Kidney (tissue), 14 donors: ENCODE measurements around the gene PCYT1A. TPM values are rescaled to one million over a fixed set of nuclear protein-coding genes. Genes with fewer than 3 reads are reported as not detected.
"Not testable (repeated sequence)": the region's sequence is repeated elsewhere in the genome, so short reads cannot be mapped to it uniquely, and the experiment has no call there.

Experiments used
- DNase-seq, 5 donors: peaks; one replicate each; pipeline ENCODE4 v3.0.0-alpha.2; 2013 to 2020
- FAIRE-seq: peaks from 2 replicates; lab custom pipeline; 2012; peaks lifted over from hg19 to GRCh38; lab: Jason Lieb, UNC
- H3K27ac ChIP-seq, 2 donors: one replicate each; pipeline ENCODE4 v1.7.0; 2013; ENCODE audit warnings: low read depth in 2 of 2, low read length in 2 of 2, inconsistent platforms in 1 of 2
- H3K27me3 ChIP-seq: one replicate; pipeline ENCODE4 v1.7.1; 2013; ENCODE audit warnings: low read length, inconsistent platforms; ENCODE audit not compliant: control insufficient read depth, insufficient read depth
- H3K36me3 ChIP-seq, 3 donors: one replicate each; pipeline versions ENCODE4 v1.7.0 to v1.7.1; 2013; ENCODE audit warnings: low read length in 3 of 3, control low read depth in 1 of 3, inconsistent platforms in 1 of 3; ENCODE audit not compliant: insufficient read depth in 3 of 3, control insufficient read depth in 2 of 3
- H3K4me1 ChIP-seq, 3 donors: one replicate each; pipeline versions ENCODE4 v1.7.0 to v1.7.1; 2013; ENCODE audit warnings: low read length in 3 of 3, inconsistent platforms in 1 of 3, low read depth in 1 of 3; ENCODE audit not compliant: control insufficient read depth in 2 of 3, insufficient read depth in 2 of 3
- H3K4me3 ChIP-seq, 3 donors: one replicate each; pipeline versions ENCODE4 v1.7.0 to v1.8.1; 2013; ENCODE audit warnings: low read length in 3 of 3, control low read depth in 1 of 3, inconsistent platforms in 1 of 3
- H3K9ac ChIP-seq, 3 donors: one replicate each; pipeline versions ENCODE4 v1.7.0 to v1.7.1; 2013; ENCODE audit warnings: low read length in 3 of 3, control low read depth in 1 of 3, inconsistent platforms in 1 of 3
- H3K9me3 ChIP-seq, 3 donors: one replicate each; pipeline versions ENCODE4 v1.7.0 to v1.7.1; 2013; ENCODE audit warnings: low read length in 3 of 3, control low read depth in 1 of 3, inconsistent platforms in 1 of 3; ENCODE audit not compliant: control insufficient read depth in 2 of 3, insufficient read depth in 1 of 3
- CTCF ChIP-seq: IDR thresholded peaks from 3 replicates; pipeline ENCODE4 v1.5.1; 2012; ENCODE audit warnings: mild to moderate bottlenecking, moderate library complexity, borderline replicate concordance; ENCODE audit not compliant: insufficient read depth; ENCODE audit errors: extremely low read depth
- intact Hi-C: fragments of 100-400 bp; cut with DNase I; formaldehyde crosslinking; loops from one replicate; pipeline ENCODE4 v1.11.1; 2022
- polyA plus RNA-seq: library from polyadenylated mRNA; stranded (reverse); fragments of 350-450 nt; fragmentation: Illumina TruSeq; extraction: RNeasy Lipid Tissue Mini Kit (QIAGEN cat#74804); gene quantifications from one replicate; pipeline ENCODE4 v1.2.3, GENCODE V29; 2014; ENCODE audit warnings: low read depth, low replicate concordance; ENCODE audit not compliant: insufficient read depth
- total RNA-seq: library from RNA; stranded (reverse); fragmentation: NEBNext Ultra II Directional; extraction: Animal tissue kit (Norgen Biotek cat#: 25700); gene quantifications from one replicate; pipeline ENCODE4 v1.2.1, GENCODE V29; 2021
- donor health status: control.
- donor health status: control.
- donor health status: control.
- donor health status: control.
- donor health status: control.
- donor health status: DM: yes; HTN: yes; CAD: no.
- donor health status: Normal renal cell carcinoma (clear cell type).

PCYT1A gene
- total and polyA plus RNA-seq, 2 donors from 2014 or later: 19.6 to 57.6 TPM

GRCh38 chr3:196302960-196303359 is 15.4 kb upstream of the PCYT1A start:
- H3K4me3 ChIP-seq, H3K9ac ChIP-seq, intact Hi-C loops, H3K4me1 ChIP-seq, FAIRE-seq, H3K27me3 ChIP-seq, DNase-seq, H3K27ac ChIP-seq, H3K36me3 ChIP-seq, H3K9me3 ChIP-seq: not testable (repeated sequence)

DNA sequence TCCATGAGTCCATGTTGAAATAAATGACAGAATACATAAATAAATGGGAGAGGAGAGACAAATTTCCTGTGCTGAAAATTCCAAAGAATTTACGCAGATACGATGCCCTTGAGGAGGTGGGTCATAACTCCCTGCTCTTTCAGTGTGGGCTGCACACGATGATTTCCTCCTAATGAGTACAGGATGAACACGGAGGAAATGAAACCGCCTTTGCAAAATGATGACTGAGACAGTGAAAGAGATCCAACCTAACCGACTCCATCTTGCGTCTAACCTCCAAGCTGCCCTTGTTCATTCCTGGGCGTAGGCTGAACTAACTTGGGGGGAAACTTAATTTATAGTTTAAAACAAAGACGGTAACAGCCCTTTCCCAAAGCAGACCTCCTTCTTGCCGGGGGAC is 15.0 kb upstream of the PCYT1A start:
- H3K9ac ChIP-seq, H3K27me3 ChIP-seq, H3K27ac ChIP-seq, H3K4me3 ChIP-seq, FAIRE-seq, H3K9me3 ChIP-seq, H3K36me3 ChIP-seq, intact Hi-C loops, DNase-seq, H3K4me1 ChIP-seq: not testable (repeated sequence)

GRCh38 chr3:196298521-196298920 is 11.0 kb upstream of the PCYT1A start:
- no peak overlapping the region for H3K27ac ChIP-seq
- H3K4me1 ChIP-seq: no peaks in the 10 kb centered on the region
- H3K27me3 ChIP-seq: no peaks in the 10 kb centered on the region
- no peak overlapping the region for H3K4me3 ChIP-seq
- FAIRE-seq (no peak), DNase-seq (peak in 1 of 5 donors; percentile 8)
- intact Hi-C loops: no loop called here
- no peak overlapping the region for H3K9ac ChIP-seq
- no peak for TF ChIP-seq CTCF
- no peaks in the 10 kb centered on the region for H3K9me3 ChIP-seq
- peaks cover 0 to 3% (median 0%) of the 10 kb centered on the region in 3 donors for H3K36me3 ChIP-seq

DNA sequence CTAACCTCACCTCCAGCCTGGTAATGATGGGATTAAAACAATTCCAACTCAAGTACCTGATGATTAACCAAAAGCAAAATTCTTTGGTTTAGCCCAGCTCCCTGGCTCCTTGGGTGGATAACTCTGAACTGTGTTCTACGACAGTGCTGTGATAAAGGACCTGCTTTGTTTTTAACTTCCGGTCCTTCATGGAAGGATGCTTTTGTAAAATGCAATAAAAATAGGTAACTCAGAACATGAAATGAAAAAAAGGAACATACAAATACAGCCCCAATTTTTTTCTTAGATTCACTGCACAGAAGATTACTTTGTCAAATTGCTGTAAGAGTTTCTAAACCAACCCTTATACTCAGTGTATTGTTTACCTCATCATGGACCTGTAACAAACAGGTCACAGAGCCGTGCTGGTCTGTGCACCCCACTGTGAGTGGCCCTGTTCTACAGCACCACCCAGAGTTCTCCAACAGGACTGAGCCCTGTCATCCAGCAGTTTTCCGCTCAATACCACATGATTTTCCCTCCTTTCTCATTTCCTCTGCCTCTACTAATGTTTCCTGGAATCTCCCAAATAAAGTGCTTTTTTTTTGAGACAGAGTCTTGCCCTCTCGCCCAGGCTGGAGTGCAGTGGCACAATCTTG is 4.9 kb upstream of the PCYT1A start:
- peak in 2 of 5 donors; percentile 35 to 58 for DNase-seq
- no peak overlapping the region for H3K4me3 ChIP-seq
- no peak overlapping the region for H3K27ac ChIP-seq
- no peak overlapping the region for H3K9ac ChIP-seq
- H3K27me3 ChIP-seq: no peaks in the 10 kb centered on the region
- no peak for TF ChIP-seq CTCF
- H3K9me3 ChIP-seq: no peaks in the 10 kb centered on the region
- intact Hi-C loops: no loop called here
- FAIRE-seq: no peak
- H3K4me1 ChIP-seq: no peaks in the 10 kb centered on the region
- H3K36me3 ChIP-seq: no peaks in the 10 kb centered on the region
